Neural cell (in vitro differentiated cells): Measurements from ENCODE around the gene CDK15. TPM values are rescaled to one million over a fixed set of nuclear protein-coding genes. Genes with fewer than 3 reads are reported as not detected.

Source experiments
- H2AFZ ChIP-seq: fragments of 200-600, 300-800 bp; sonication (generic), shearing (Covaris generic); 2 replicates; pipeline ENCODE4 v1.6.0; 2014; ENCODE audit warnings: low read depth, mild to moderate bottlenecking, antibody characterized with exemption, low read length, moderate library complexity
- H3F3A ChIP-seq: fragments of 200-600 bp; shearing (Covaris generic); 2 replicates; pipeline ENCODE4 v1.6.1; 2016; ENCODE audit warnings: mild to moderate bottlenecking, moderate library complexity, mixed read lengths, antibody characterized with exemption, low read length; ENCODE audit not compliant: insufficient read depth, poor library complexity, severe bottlenecking
- H3K27ac ChIP-seq: fragments of 200-600, 300-800 bp; sonication (generic), shearing (Covaris generic); 2 replicates; pipeline ENCODE4 v1.5.1; 2014; ENCODE audit warnings: mild to moderate bottlenecking, low read length, moderate library complexity
- H3K27me3 ChIP-seq: fragments of 300-800, 200-600 bp; sonication (generic), shearing (Covaris generic); 2 replicates; pipeline ENCODE4 v1.6.0; 2014; ENCODE audit warnings: mild to moderate bottlenecking, low read depth, low read length, moderate library complexity; ENCODE audit not compliant: insufficient read depth
- H3K36me3 ChIP-seq: fragments of 300-800, 200-600 bp; sonication (generic), shearing (Covaris generic); 2 replicates; pipeline ENCODE4 v1.5.1; 2014; ENCODE audit warnings: mild to moderate bottlenecking, antibody characterized with exemption, low read length, moderate library complexity; ENCODE audit not compliant: insufficient read depth
- H3K4me2 ChIP-seq: fragments of 300-800, 200-600 bp; sonication (generic), shearing (Covaris generic); 2 replicates; pipeline ENCODE4 v1.6.0; 2014; ENCODE audit warnings: mild to moderate bottlenecking, low read length
- H3K4me3 ChIP-seq: fragments of 300-800, 200-600 bp; sonication (generic), shearing (Covaris generic); 2 replicates; pipeline ENCODE4 v1.5.1; 2014; ENCODE audit warnings: mild to moderate bottlenecking, low read length, moderate library complexity
- H3K79me2 ChIP-seq: fragments of 200-600 bp; shearing (Covaris generic); replicated peaks from 2 replicates; pipeline ENCODE4 v1.6.0; 2014; ENCODE audit warnings: mild to moderate bottlenecking, low read length, moderate library complexity; ENCODE audit not compliant: insufficient read depth
- H3K9ac ChIP-seq: fragments of 300-800, 200-600 bp; sonication (generic), shearing (Covaris generic); 2 replicates; pipeline ENCODE4 v1.6.1; 2016; ENCODE audit warnings: mild to moderate bottlenecking, low read length, mixed read lengths
- H3K9me2 ChIP-seq: fragments of 200-600 bp; shearing (Covaris generic); 2 replicates; pipeline ENCODE4 v1.6.1; 2016; ENCODE audit warnings: mild to moderate bottlenecking, low read length, mixed read lengths; ENCODE audit not compliant: insufficient read depth
- H3K9me3 ChIP-seq: fragments of 200-600, 300-800 bp; sonication (generic), shearing (Covaris generic); 2 replicates; pipeline ENCODE4 v1.6.1; 2016; ENCODE audit warnings: mild to moderate bottlenecking, mixed run types, low read length, moderate library complexity, mixed read lengths
- H4K20me1 ChIP-seq: fragments of 200-600 bp; shearing (Covaris generic); 2 replicates; pipeline ENCODE4 v1.6.1; 2016; ENCODE audit warnings: mild to moderate bottlenecking, mixed run types; ENCODE audit not compliant: insufficient read depth
- EP300 ChIP-seq: fragments of 450-650 bp; conservative IDR thresholded peaks from 2 replicates; pipeline ENCODE4 v1.6.1; 2014; ENCODE audit warnings: antibody characterized with exemption, mild to moderate bottlenecking, moderate library complexity; ENCODE audit not compliant: poor library complexity, severe bottlenecking
- EZH2 ChIP-seq: fragments of 200-600, 300-800 bp; shearing (Covaris generic), sonication (generic); IDR thresholded peaks from 2 replicates; pipeline ENCODE4 v1.6.1; 2014; ENCODE audit warnings: antibody characterized with exemption, low read length, borderline replicate concordance, mild to moderate bottlenecking; ENCODE audit not compliant: insufficient read depth, poor library complexity, severe bottlenecking
- MXI1 ChIP-seq: fragments of 450-650 bp; conservative IDR thresholded peaks from 2 replicates; pipeline ENCODE4 v1.6.1; 2014; ENCODE audit warnings: antibody characterized with exemption, mild to moderate bottlenecking; ENCODE audit not compliant: poor library complexity, severe bottlenecking
- POLR2AphosphoS5 ChIP-seq: IDR thresholded peaks from 2 replicates; pipeline ENCODE4 v1.6.1; 2012
- RAD21 ChIP-seq: fragments of 450-650 bp; conservative IDR thresholded peaks from 2 replicates; pipeline ENCODE4 v1.6.1; 2014; ENCODE audit warnings: antibody characterized with exemption, mild to moderate bottlenecking, moderate library complexity
- REST ChIP-seq: IDR thresholded peaks from 2 replicates; pipeline ENCODE4 v1.6.1; 2012; ENCODE audit warnings: borderline replicate concordance
- SMC3 ChIP-seq: fragments of 450-650 bp; conservative IDR thresholded peaks from 2 replicates; pipeline ENCODE4 v1.6.1; 2014; ENCODE audit warnings: antibody characterized with exemption, mild to moderate bottlenecking, moderate library complexity; ENCODE audit not compliant: poor library complexity
- TAF1 ChIP-seq: IDR thresholded peaks from 2 replicates; pipeline ENCODE4 v1.6.1; 2012; ENCODE audit warnings: low read depth
- polyA plus RNA-seq: library from polyadenylated mRNA; depleted of rRNA; stranded (reverse); fragments of >200 nt; gene quantifications from 2 replicates; pipeline ENCODE4 v1.2.3, GENCODE V29; 2014
- TF ChIP-seq, protein P1 (sequence below): fragments of 450-650 bp; IDR thresholded peaks from 2 replicates; pipeline ENCODE4 v1.5.1; 2014; ENCODE audit warnings: antibody characterized with exemption, mild to moderate bottlenecking, moderate library complexity; ENCODE audit not compliant: poor library complexity, severe bottlenecking

Gene CDK15
- polyA plus RNA-seq, 1 donor from 2014 or later: 0.09 TPM

- H3K36me3 ChIP-seq: no peaks in the 10 kb centered on the region
- no peaks in the 10 kb centered on the region for H4K20me1 ChIP-seq
- H3K9ac ChIP-seq: no peak overlapping the region
- no peaks in the 10 kb centered on the region for H3F3A ChIP-seq
- no peaks in the 10 kb centered on the region for H3K27me3 ChIP-seq
- H3K79me2 ChIP-seq: no peaks in the 10 kb centered on the region
- H3K9me2 ChIP-seq: no peaks in the 10 kb centered on the region
- H3K4me3 ChIP-seq: no peak overlapping the region
- H2AFZ ChIP-seq: no peak overlapping the region
- H3K27ac ChIP-seq: no peak overlapping the region
- TF ChIP-seq EP300 (no peak), TAF1 (no peak), POLR2AphosphoS5 (no peak), REST (no peak), SMC3 (no peak), EZH2 (no peak), RAD21 (no peak), MXI1 (no peak)
- TF ChIP-seq, protein P1, sequence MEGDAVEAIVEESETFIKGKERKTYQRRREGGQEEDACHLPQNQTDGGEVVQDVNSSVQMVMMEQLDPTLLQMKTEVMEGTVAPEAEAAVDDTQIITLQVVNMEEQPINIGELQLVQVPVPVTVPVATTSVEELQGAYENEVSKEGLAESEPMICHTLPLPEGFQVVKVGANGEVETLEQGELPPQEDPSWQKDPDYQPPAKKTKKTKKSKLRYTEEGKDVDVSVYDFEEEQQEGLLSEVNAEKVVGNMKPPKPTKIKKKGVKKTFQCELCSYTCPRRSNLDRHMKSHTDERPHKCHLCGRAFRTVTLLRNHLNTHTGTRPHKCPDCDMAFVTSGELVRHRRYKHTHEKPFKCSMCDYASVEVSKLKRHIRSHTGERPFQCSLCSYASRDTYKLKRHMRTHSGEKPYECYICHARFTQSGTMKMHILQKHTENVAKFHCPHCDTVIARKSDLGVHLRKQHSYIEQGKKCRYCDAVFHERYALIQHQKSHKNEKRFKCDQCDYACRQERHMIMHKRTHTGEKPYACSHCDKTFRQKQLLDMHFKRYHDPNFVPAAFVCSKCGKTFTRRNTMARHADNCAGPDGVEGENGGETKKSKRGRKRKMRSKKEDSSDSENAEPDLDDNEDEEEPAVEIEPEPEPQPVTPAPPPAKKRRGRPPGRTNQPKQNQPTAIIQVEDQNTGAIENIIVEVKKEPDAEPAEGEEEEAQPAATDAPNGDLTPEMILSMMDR: no peak
- no peak overlapping the region for H3K4me2 ChIP-seq
- H3K9me3 ChIP-seq: no peaks in the 10 kb centered on the region
Measured at GRCh38 chr2:201871471-201871870, 65.1 kb downstream of the CDK15 start.

DNA sequence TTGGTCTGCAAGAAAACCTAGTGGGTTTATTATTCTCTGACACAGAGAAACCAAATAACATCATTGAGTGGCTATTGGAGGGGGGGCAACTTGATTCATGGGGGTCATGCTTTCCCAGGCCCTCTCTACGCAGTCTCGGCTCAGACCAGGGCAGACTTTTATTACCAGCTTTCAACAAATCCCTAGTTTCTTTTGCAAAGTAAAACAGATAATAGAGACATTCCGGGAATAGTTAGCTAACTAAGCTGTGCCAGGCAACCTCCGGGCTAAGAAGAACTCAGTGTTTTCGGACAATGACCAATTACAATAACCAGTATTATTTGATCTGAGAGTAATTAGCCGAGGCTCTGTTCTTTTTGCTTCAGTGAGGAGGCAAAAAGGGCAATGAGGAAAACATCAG, 66.3 kb downstream of the CDK15 start:
- no peaks in the 10 kb centered on the region for H3K27me3 ChIP-seq
- no peaks in the 10 kb centered on the region for H4K20me1 ChIP-seq
- no peaks in the 10 kb centered on the region for H3K79me2 ChIP-seq
- H3K9me3 ChIP-seq: no peaks in the 10 kb centered on the region
- H3K9me2 ChIP-seq: no peaks in the 10 kb centered on the region
- no peak for TF ChIP-seq EP300
- TF ChIP-seq POLR2AphosphoS5: no peak
- TF ChIP-seq REST: no peak
- no peak for TF ChIP-seq TAF1
- TF ChIP-seq RAD21: no peak
- TF ChIP-seq, protein P1: no peak
- no peak for TF ChIP-seq MXI1
- TF ChIP-seq EZH2: no peak
- no peak for TF ChIP-seq SMC3
- H3K27ac ChIP-seq: no peak overlapping the region
- no peak overlapping the region for H3K4me3 ChIP-seq
- no peaks in the 10 kb centered on the region for H3F3A ChIP-seq
- no peaks in the 10 kb centered on the region for H3K36me3 ChIP-seq
- H2AFZ ChIP-seq: no peak overlapping the region
- no peak overlapping the region for H3K9ac ChIP-seq
- no peak overlapping the region for H3K4me2 ChIP-seq
